SK-N-MC (cell line): ENCODE results near the gene MBD3.

Experiments
- EZH2 ChIP-seq: fragments of 200-600 bp; sonication (generic); IDR thresholded peaks from one replicate; pipeline ENCODE4 v1.6.1; 2017; ENCODE audit warnings: antibody characterized with exemption
- FOXP2 ChIP-seq: optimal IDR thresholded peaks from 2 replicates; pipeline ENCODE3; 2011; ENCODE audit warnings: mild to moderate bottlenecking, moderate library complexity; ENCODE audit not compliant: insufficient read depth; ENCODE audit errors: extremely low read length, control extremely low read depth
- POLR2AphosphoS5 ChIP-seq: IDR thresholded peaks from 2 replicates; pipeline ENCODE4 v1.6.1; 2012; ENCODE audit warnings: mild to moderate bottlenecking, low read depth, low read length, borderline replicate concordance

GRCh38 chr19:1612114-1613086 lies 19.7 kb upstream of the MBD3 start:
- TF ChIP-seq EZH2 (no peak), POLR2AphosphoS5 (no peak; the same call in 1 of the 2 replicates), FOXP2 (no peak)
